ENCODE measurements around the gene SNX24.
"Not testable (repeated sequence)": the region's sequence is repeated elsewhere in the genome, so short reads cannot be mapped to it uniquely, and the experiment has no call there.

Gene SNX24

GRCh38 chr5:122967085-122967484, 121.7 kb downstream of the SNX24 start:
- DNase-seq (ENCODE audit: low spot score), result no peak

GRCh38 chr5:122967625-122968024, 122.2 kb downstream of the SNX24 start:
- no peak for DNase-seq (ENCODE audit: low spot score)

GRCh38 chr5:122968056-122968455, 122.6 kb downstream of the SNX24 start:
- DNase-seq (ENCODE audit: low spot score), result not testable (repeated sequence)

- no peak for DNase-seq (ENCODE audit: low spot score)
These were observed 125.9 kb downstream of the SNX24 start for GRCh38 chr5:122971333-122971732.

- DNase-seq (ENCODE audit: low spot score), result no peak
These were observed 127.5 kb downstream of the SNX24 start for GRCh38 chr5:122972877-122973276.

GRCh38 chr5:122973759-122974158, 128.3 kb downstream of the SNX24 start:
- not testable (repeated sequence) for DNase-seq (ENCODE audit: low spot score)

- not testable (repeated sequence) for DNase-seq (ENCODE audit: low spot score)
These were observed 128.8 kb downstream of the SNX24 start for GRCh38 chr5:122974251-122974650.

GRCh38 chr5:122977319-122977718, 131.9 kb downstream of the SNX24 start:
- DNase-seq (ENCODE audit: low spot score), result no peak

GRCh38 chr5:122978068-122978467, 132.7 kb downstream of the SNX24 start:
- DNase-seq (ENCODE audit: low spot score), result no peak

GRCh38 chr5:122978644-122979297, 133.4 kb downstream of the SNX24 start:
- no peak for DNase-seq (ENCODE audit: low spot score)

GRCh38 chr5:122981846-122982245, 136.4 kb downstream of the SNX24 start:
- DNase-seq (ENCODE audit: low spot score), result no peak

GRCh38 chr5:122982376-122982775, 137.0 kb downstream of the SNX24 start:
- DNase-seq (ENCODE audit: low spot score), result no peak

GRCh38 chr5:122984425-122984824, 139.0 kb downstream of the SNX24 start:
- DNase-seq (ENCODE audit: low spot score), result no peak

GRCh38 chr5:122985006-122985700, 139.7 kb downstream of the SNX24 start:
- no peak for DNase-seq (ENCODE audit: low spot score)

- DNase-seq (ENCODE audit: low spot score), result no peak
These were observed 140.7 kb downstream of the SNX24 start for GRCh38 chr5:122985954-122986721.

GRCh38 chr5:122996091-122996490, 150.7 kb downstream of the SNX24 start:
- DNase-seq (ENCODE audit: low spot score), result no peak

GRCh38 chr5:122997294-122997693, 151.9 kb downstream of the SNX24 start:
- DNase-seq (ENCODE audit: low spot score), result no peak

- DNase-seq (ENCODE audit: low spot score), result peak; percentile 27
These were observed 154.6 kb downstream of the SNX24 start for GRCh38 chr5:122999947-123000563.

GRCh38 chr5:123000731-123001130, 155.3 kb downstream of the SNX24 start:
- no peak for DNase-seq (ENCODE audit: low spot score)

GRCh38 chr5:123001808-123002207, 156.4 kb downstream of the SNX24 start:
- DNase-seq (ENCODE audit: low spot score), result no peak

GRCh38 chr5:123007182-123007581, 161.8 kb downstream of the SNX24 start:
- DNase-seq (ENCODE audit: low spot score), result no peak

GRCh38 chr5:123007754-123008153, 162.3 kb downstream of the SNX24 start:
- no peak for DNase-seq (ENCODE audit: low spot score)

- DNase-seq (ENCODE audit: low spot score), result no peak
These were observed 166.9 kb downstream of the SNX24 start for GRCh38 chr5:123012321-123012720.
